Upper lobe of left lung (tissue), 6 donors: Measurements from ENCODE around the gene RPS6KA2. TPM values are rescaled to one million over a fixed set of nuclear protein-coding genes. Genes with fewer than 3 reads are reported as not detected.
"Not testable (repeated sequence)": the region's sequence is repeated elsewhere in the genome, so short reads cannot be mapped to it uniquely, and the experiment has no call there.

Experiments used
- ATAC-seq, 2 donors: fragments of 200-7000 bp; cut with Tn5 transposase; one replicate each; pipeline ENCODE4 v1.9.1; 2022; ENCODE audit warnings: mild to moderate bottlenecking in 2 of 2, moderate library complexity in 2 of 2; ENCODE audit not compliant: low FRiP score in 2 of 2
- DNase-seq, 2 donors: peaks; one replicate each; pipeline ENCODE4 v3.0.0-alpha.2; 2019 to 2020
- H3K27ac ChIP-seq, 4 donors: fragments of 200-600 bp; sonication (generic); one replicate each; pipeline ENCODE4 v1.5.1; 2016 to 2019
- H3K27me3 ChIP-seq, 4 donors: fragments of 200-600 bp; sonication (generic); one replicate each; pipeline ENCODE4 v1.5.1; 2017 to 2019
- H3K36me3 ChIP-seq, 4 donors: fragments of 200-600 bp; sonication (generic); one replicate each; pipeline ENCODE4 v1.5.1; 2016 to 2019
- H3K4me1 ChIP-seq, 4 donors: fragments of 200-600 bp; sonication (generic); one replicate each; pipeline ENCODE4 v1.5.1; 2018 to 2019
- H3K4me3 ChIP-seq, 4 donors: fragments of 200-600 bp; sonication (generic); one replicate each; pipeline ENCODE4 v1.5.1; 2017 to 2019; ENCODE audit warnings: mild to moderate bottlenecking in 2 of 4, moderate library complexity in 1 of 4
- H3K9me3 ChIP-seq, 4 donors: fragments of 200-600 bp; sonication (generic); one replicate each; pipeline ENCODE4 v1.5.1; 2018 to 2019
- EP300 ChIP-seq, 4 donors: sonication (generic); formaldehyde crosslinking; IDR thresholded peaks; one replicate each; pipeline ENCODE4 v1.5.1; 2017; ENCODE audit warnings: antibody characterized with exemption in 4 of 4, control low read depth in 2 of 4
- POLR2A ChIP-seq, 4 donors: fragments of 450-650 bp; IDR thresholded peaks; one replicate each; pipeline ENCODE4 v1.5.1; 2016 to 2017; ENCODE audit warnings: antibody characterized with exemption in 4 of 4, mild to moderate bottlenecking in 2 of 4
- POLR2AphosphoS5 ChIP-seq, 2 donors: sonication (generic); formaldehyde crosslinking; IDR thresholded peaks; one replicate each; pipeline ENCODE4 v1.5.1; 2017; ENCODE audit warnings: antibody characterized with exemption in 2 of 2
- WGBS, 2 donors: methylation state at CpG; one replicate each; pipeline ENCODE4 v1.1.5; 2017 to 2018; 5-methylcytosine and 5-hydroxymethylcytosine counted together
- small RNA-seq, 4 donors: library from RNA; depleted of rRNA; stranded (forward); fragments of <200 nt; gene quantifications; one replicate each; pipeline ENCODE3, GENCODE V24; 2016
- total RNA-seq, 6 donors: library from RNA; depleted of rRNA in 4 of 6; stranded (reverse); fragments of >200 nt in 4 of 6; gene quantifications; one replicate each; pipeline versions ENCODE4 v1.1.0 to v1.2.1, GENCODE V29; 2016 to 2021
- TF ChIP-seq, protein P1 (sequence below), 6 experiments: fragments of 450-650 bp in 4 of 6; fragments of 200-600 bp in 2 of 6; sonication (generic) in 2 of 6; IDR thresholded peaks; one replicate each; pipeline ENCODE4 v1.5.1; 2016 to 2019; ENCODE audit warnings: antibody characterized with exemption in 6 of 6
- donor health status: DM: no; HTN: no; CAD: no; lungs with moderate emphysema.
- donor health status: DM: no; HTN: yes; CAD: no; lungs with severe emphysema.

Gene RPS6KA2
- total RNA-seq, 6 donors from 2014 or later = 101 to 233 (median 168) TPM

DNA sequence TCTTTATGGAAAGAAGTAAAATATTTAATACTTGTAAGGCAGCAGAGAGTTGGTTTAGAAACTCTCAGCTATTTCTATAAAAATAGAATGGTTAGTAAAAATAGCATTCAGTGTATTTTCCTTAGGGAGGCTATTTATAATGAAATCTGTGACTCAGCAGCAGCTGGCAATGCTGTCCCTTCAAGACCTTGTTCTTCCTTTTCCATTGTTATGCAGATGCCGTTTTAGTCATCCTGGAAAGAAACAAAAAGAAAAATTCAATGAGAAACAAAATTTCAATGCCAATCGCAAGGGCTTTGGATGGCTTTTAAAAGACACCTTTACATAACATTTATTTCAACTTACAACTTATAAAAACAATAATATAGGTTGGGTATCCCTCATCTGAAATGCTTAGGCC lies 261.8 kb downstream of the RPS6KA2 start:
- H3K9me3 ChIP-seq = no peaks in the 10 kb centered on the region
- no peaks in the 10 kb centered on the region for H3K27me3 ChIP-seq
- DNase-seq (no peak), ATAC-seq (no peak)
- peaks cover 7 to 49% (median 27%) of the 10 kb centered on the region in 4 donors for H3K36me3 ChIP-seq
- 63 to 75% methylated on average over 2 of the region's 2 CpGs for WGBS, 2 donors
- H3K4me3 ChIP-seq = no peak overlapping the region
- H3K27ac ChIP-seq = no peak overlapping the region
- TF ChIP-seq POLR2AphosphoS5 (IDR thresholded peaks at IDR 0.05) (no peak), POLR2A (IDR thresholded peaks at IDR 0.05) (no peak), EP300 (IDR thresholded peaks at IDR 0.05) (no peak)
- TF ChIP-seq, protein P1, sequence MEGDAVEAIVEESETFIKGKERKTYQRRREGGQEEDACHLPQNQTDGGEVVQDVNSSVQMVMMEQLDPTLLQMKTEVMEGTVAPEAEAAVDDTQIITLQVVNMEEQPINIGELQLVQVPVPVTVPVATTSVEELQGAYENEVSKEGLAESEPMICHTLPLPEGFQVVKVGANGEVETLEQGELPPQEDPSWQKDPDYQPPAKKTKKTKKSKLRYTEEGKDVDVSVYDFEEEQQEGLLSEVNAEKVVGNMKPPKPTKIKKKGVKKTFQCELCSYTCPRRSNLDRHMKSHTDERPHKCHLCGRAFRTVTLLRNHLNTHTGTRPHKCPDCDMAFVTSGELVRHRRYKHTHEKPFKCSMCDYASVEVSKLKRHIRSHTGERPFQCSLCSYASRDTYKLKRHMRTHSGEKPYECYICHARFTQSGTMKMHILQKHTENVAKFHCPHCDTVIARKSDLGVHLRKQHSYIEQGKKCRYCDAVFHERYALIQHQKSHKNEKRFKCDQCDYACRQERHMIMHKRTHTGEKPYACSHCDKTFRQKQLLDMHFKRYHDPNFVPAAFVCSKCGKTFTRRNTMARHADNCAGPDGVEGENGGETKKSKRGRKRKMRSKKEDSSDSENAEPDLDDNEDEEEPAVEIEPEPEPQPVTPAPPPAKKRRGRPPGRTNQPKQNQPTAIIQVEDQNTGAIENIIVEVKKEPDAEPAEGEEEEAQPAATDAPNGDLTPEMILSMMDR (IDR thresholded peaks at IDR 0.05) = no peak
- H3K4me1 ChIP-seq = no peaks in the 10 kb centered on the region

DNA sequence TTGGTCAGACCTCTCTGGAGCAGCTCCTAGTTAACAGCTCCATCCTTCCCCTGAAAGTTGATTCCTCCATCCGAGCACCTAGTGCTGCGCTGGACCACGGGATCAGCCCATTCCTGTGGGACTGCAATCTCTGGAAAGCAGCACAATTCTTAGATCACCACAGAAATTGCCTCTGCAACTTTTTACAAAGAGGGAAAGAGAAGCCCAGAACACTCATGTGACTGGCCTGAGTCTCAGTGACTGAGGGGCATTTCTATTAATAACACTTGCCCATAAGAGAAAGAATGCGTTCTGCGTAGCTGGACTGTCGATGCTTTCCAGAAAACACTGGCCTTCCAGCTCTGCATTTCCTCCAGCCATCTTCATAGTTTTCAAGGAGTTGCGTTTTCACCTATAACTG lies 262.6 kb downstream of the RPS6KA2 start:
- Histone ChIP-seq H3K27ac (no peak overlapping the region), H3K4me3 (no peak overlapping the region), H3K4me1 (no peaks in the 10 kb centered on the region), H3K27me3 (no peaks in the 10 kb centered on the region), H3K9me3 (no peaks in the 10 kb centered on the region), H3K36me3 (peaks cover 7 to 49% (median 27%) of the 10 kb centered on the region in 4 donors)
- 87 to 93% methylated on average over 7 of the region's 7 CpGs for WGBS, 2 donors
- DNase-seq (no peak), ATAC-seq (no peak)
- TF ChIP-seq, protein P1 (IDR thresholded peaks at IDR 0.05) = no peak
- TF ChIP-seq POLR2AphosphoS5 (IDR thresholded peaks at IDR 0.05) = no peak

DNA sequence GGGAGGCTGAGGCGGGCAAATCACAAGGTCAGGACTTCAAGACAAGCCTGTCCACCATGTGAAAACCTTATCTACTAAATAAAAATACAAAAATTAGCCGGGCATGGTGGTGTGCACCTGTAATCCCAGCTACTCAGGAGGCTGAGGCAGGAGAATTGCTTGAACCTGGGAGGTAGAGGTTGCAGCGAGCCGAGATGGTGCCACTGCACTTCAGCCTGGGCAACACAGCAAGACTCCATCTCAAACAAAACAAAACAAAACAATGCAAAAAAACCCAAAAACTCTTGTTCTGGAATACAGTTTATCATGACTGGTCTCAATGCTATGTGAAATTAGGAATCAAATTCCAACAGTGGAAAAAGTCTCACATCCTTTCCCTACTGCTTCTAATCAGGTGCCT lies 264.6 kb downstream of the RPS6KA2 start:
- not testable (repeated sequence) for DNase-seq, H3K27me3 ChIP-seq, H3K9me3 ChIP-seq, H3K27ac ChIP-seq, H3K4me3 ChIP-seq, H3K4me1 ChIP-seq, ATAC-seq
- peaks cover 7 to 46% (median 27%) of the 10 kb centered on the region in 4 donors for H3K36me3 ChIP-seq
- 90 to 98% methylated on average over 4 of the region's 4 CpGs for WGBS, 2 donors

GRCh38 chr6:166361077-166361429 lies 266.0 kb downstream of the RPS6KA2 start:
- no peaks in the 10 kb centered on the region for H3K4me1 ChIP-seq
- H3K9me3 ChIP-seq = no peaks in the 10 kb centered on the region
- DNase-seq = peak in 1 of 2 donors; percentile 40
- WGBS, 2 donors = 54 to 75% methylated on average over 3 of the region's 3 CpGs
- H3K27ac ChIP-seq = no peak overlapping the region
- no peak overlapping the region for H3K4me3 ChIP-seq
- TF ChIP-seq POLR2AphosphoS5 (IDR thresholded peaks at IDR 0.05) (no peak), POLR2A (IDR thresholded peaks at IDR 0.05) (no peak), EP300 (IDR thresholded peaks at IDR 0.05) (no peak)
- TF ChIP-seq, protein P1 (IDR thresholded peaks at IDR 0.05) = no peak
- ATAC-seq = peak in 1 of 2 donors; percentile 56
- peaks cover 7 to 36% (median 25%) of the 10 kb centered on the region in 4 donors for H3K36me3 ChIP-seq
- no peaks in the 10 kb centered on the region for H3K27me3 ChIP-seq

DNA sequence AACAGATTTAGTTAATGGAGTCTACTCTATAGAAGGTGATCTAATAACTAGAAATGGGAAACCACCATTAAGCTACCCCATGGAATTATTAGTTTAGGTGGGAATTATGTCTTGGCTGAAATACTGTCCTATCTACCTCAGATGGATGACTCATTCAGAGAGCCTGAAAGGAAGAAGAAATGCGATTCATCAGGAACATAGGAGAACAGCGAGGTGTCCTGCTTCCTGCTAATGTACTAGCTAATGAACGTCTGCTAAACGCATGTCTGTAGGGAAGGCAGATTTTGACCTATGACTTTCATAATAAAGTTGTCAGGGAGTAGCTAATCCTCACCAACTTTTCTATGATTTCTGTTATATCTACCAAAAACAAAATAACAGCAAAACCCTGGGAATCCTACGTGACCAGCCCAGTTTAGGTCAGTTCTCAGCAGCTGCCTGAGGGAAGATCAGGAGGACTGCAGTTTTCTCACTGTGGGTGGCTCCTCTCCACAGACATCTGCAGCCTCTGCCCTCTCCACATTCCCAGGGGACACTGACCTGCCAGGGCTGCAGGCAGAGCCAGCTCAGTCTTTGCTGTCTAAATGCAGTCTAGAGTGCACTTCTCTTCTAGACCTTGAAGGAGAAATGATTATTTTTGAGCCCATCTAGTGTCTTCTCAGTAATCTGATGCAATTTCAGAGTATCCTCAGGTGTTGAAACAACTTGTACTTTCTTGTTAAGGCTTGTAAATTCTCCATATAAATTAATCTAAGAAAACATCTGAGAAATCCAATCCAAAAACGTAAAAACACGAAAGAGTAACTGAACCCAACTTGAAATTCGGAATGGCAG lies 266.6 kb downstream of the RPS6KA2 start:
- TF ChIP-seq, protein P1 (IDR thresholded peaks at IDR 0.05) = no peak
- no peak for TF ChIP-seq EP300 (IDR thresholded peaks at IDR 0.05)
- no peak for TF ChIP-seq POLR2AphosphoS5 (IDR thresholded peaks at IDR 0.05)
- TF ChIP-seq POLR2A (IDR thresholded peaks at IDR 0.05) = no peak
- whole genome bisulfite sequencing, 2 donors = 73 to 76% methylated on average over 8 of the region's 8 CpGs
- H3K4me3 ChIP-seq = no peak overlapping the region
- ATAC-seq (peak in 1 of 2 donors; percentile 35), DNase-seq (no peak)
- peaks cover 7 to 30% (median 22%) of the 10 kb centered on the region in 4 donors for H3K36me3 ChIP-seq
- H3K4me1 ChIP-seq = no peaks in the 10 kb centered on the region
- H3K27ac ChIP-seq = no peak overlapping the region
- no peaks in the 10 kb centered on the region for H3K27me3 ChIP-seq
- no peaks in the 10 kb centered on the region for H3K9me3 ChIP-seq

Small RNA genes within 50 kb of the gene (small RNA-seq; reads per million reads assigned to genes)
- gene MIR1913 = 0 to 0.43 (median 0.16) reads per million in 4 donors

Other genes starting within 250 kb of the RPS6KA2 start
- 10 to 100 TPM; 17.8 to 74.2 (median 50.7) TPM for gene MPC1, start 244.3 kb downstream of the RPS6KA2 start, total RNA-seq
- 10 to 100 TPM in 3 of 6 donors, 1 to 10 TPM in 3; 3.7 to 13.0 (median 7.9) TPM for gene RAMACL, start 40.6 kb downstream of the RPS6KA2 start, total RNA-seq